GM23338 (cell line): Measurements from ENCODE around the gene MRPL22. TPM values are rescaled to one million over a fixed set of nuclear protein-coding genes. Genes with fewer than 3 reads are reported as not detected.

Experiments used
- ETS1 ChIP-seq: IDR thresholded peaks from 2 replicates; pipeline ENCODE4 v1.6.1; 2016; ENCODE audit warnings: antibody characterized with exemption
- EZH2 ChIP-seq: fragments of 200-600 bp; sonication (generic); IDR thresholded peaks from one replicate; pipeline ENCODE4 v1.8.0; 2017; ENCODE audit warnings: antibody characterized with exemption, mild to moderate bottlenecking, low read depth; ENCODE audit not compliant: unreplicated experiment
- STAT1 ChIP-seq: IDR thresholded peaks from one replicate; pipeline ENCODE4 v1.6.1; 2016; ENCODE audit warnings: antibody characterized with exemption; ENCODE audit not compliant: unreplicated experiment
- polyA plus RNA-seq: library from polyadenylated mRNA; unstranded; fragments of >200 nt; fragmentation: Nextera tagmentation; extraction: Ambion mirVana; gene quantifications from 2 replicates; pipeline ENCODE4 v1.2.1, GENCODE V29; 2016
- total RNA-seq: library from RNA; depleted of rRNA; stranded (reverse); fragments of >200 nt; shearing (Covaris generic); gene quantifications from 2 replicates; pipeline ENCODE4 v1.2.3, GENCODE V29; 2014; rRNA removed

The MRPL22 gene
- total and polyA plus RNA-seq, 2 experiments from 2014 or later = 32.1 to 256 TPM

DNA sequence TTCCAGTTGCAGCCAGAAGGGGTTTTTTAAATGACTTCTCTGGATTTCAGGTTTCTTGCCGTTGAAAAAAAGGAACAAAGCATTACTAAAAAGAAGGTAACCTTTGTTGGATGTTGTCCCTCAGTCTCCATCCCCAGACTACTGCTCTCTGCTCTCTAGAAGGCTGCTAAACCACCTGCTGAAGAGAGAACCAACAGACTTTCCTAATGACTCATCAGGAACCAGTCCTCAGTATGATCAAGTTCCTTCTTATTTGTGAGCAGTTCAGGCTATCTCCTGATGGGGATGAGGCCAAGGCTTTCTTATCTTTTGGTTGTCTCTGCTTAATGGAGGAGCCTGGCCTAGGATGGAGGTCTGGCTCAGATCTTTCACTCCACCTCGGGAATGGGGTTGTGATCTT, 76.7 kb downstream of the MRPL22 start (continued):
- TF ChIP-seq ETS1 (no peak), EZH2 (no peak), STAT1 (no peak)

Other genes with a start within 250 kb of the MRPL22 start
- gene LARP1, start 185.7 kb upstream of the MRPL22 start, total RNA-seq = 267 and 302 TPM in 2 replicates
- gene LARP1, start 185.7 kb upstream of the MRPL22 start, polyA plus RNA-seq = 133 and 153 TPM in 2 replicates
- 1.8 and 4.6 TPM in 2 replicates for gene FAXDC2, start 90.5 kb upstream of the MRPL22 start, total RNA-seq
- gene FAXDC2, start 90.5 kb upstream of the MRPL22 start, polyA plus RNA-seq = 2.5 and 4.0 TPM in 2 replicates
- gene CNOT8, start 82.4 kb upstream of the MRPL22 start, total RNA-seq = 77.7 and 78.3 TPM in 2 replicates
- gene CNOT8, start 82.4 kb upstream of the MRPL22 start, polyA plus RNA-seq = 26.9 and 31.2 TPM in 2 replicates
- gene GEMIN5, start 2.9 kb upstream of the MRPL22 start, total RNA-seq = 46.7 and 49.7 TPM in 2 replicates
- gene GEMIN5, start 2.9 kb upstream of the MRPL22 start, polyA plus RNA-seq = 18.3 and 19.2 TPM in 2 replicates
- gene KIF4B, start 72.7 kb downstream of the MRPL22 start, total RNA-seq = 0.04 TPM in 1 of 2 replicates, not detected in the other
- 0.07 TPM in 1 of 2 replicates, not detected in the other for gene KIF4B, start 72.7 kb downstream of the MRPL22 start, polyA plus RNA-seq